ENCODE measurements around the gene GLS2. TPM values are rescaled to one million over a fixed set of nuclear protein-coding genes. Genes with fewer than 3 reads are reported as not detected.
"Not testable (repeated sequence)": the region's sequence is repeated elsewhere in the genome, so short reads cannot be mapped to it uniquely, and the experiment has no call there.

GLS2 gene
- total and polyA plus RNA-seq, 10 donors = 0.83 to 2.4 (median 1.7) TPM

- DNase-seq; H3K27ac ChIP-seq; H3K4me3 ChIP-seq; H3K4me1 ChIP-seq; H3K9me3 ChIP-seq; intact Hi-C loops (cut with DNase I; ENCODE audit: low total_unique reads); H3K36me3 ChIP-seq: not testable (repeated sequence)
- WGBS, 5 donors = 86 to 94% (median 91%) methylated on average over 19 to 31 of the region's 31 CpGs
- H3K27me3 ChIP-seq (replicated peaks in 1 of 7) = peaks cover 0 to 19% (median 4%) of the 10 kb centered on the region in 7 donors
Observed at GRCh38 chr12:56493409-56494105, 5.6 kb upstream of the GLS2 start.

- TF ChIP-seq POLR2A (IDR thresholded peaks at IDR 0.05) (no peak), CTCF (IDR thresholded peaks at IDR 0.05 in 8 of 11, conservative IDR thresholded peaks at IDR 0.05 in 3 of 11) (no peak), POLR2AphosphoS5 (IDR thresholded peaks at IDR 0.05) (no peak)
- no peaks in the 10 kb centered on the region for H3K36me3 ChIP-seq
- DNase-seq = no peak
- no peak overlapping the region for H3K4me3 ChIP-seq
- intact Hi-C loops (cut with DNase I; ENCODE audit: low total_unique reads) = no loop called here
- H3K27me3 ChIP-seq (replicated peaks in 1 of 7) = peaks cover 0 to 36% (median 4%) of the 10 kb centered on the region in 7 donors
- peaks cover 4 to 24% (median 18%) of the 10 kb centered on the region in 6 donors for H3K4me1 ChIP-seq
- no peak overlapping the region for H3K27ac ChIP-seq
- peaks cover 0 to 3% (median 0%) of the 10 kb centered on the region in 8 donors for H3K9me3 ChIP-seq
Observed at GRCh38 chr12:56490360-56490759, 2.4 kb upstream of the GLS2 start.

- 4 to 16% (median 8%) methylated on average over 28 to 44 of the region's 44 CpGs for WGBS, 5 donors
- H3K27ac ChIP-seq = peak overlapping the region in 4 of 8 donors; percentile 27 to 61 (median 43)
- peaks cover 4 to 24% (median 18%) of the 10 kb centered on the region in 6 donors for H3K4me1 ChIP-seq
- H3K4me3 ChIP-seq = peak overlapping the region; percentile 47 to 91 (median 66)
- TF ChIP-seq POLR2A (IDR thresholded peaks at IDR 0.05) (no peak), CTCF (IDR thresholded peaks at IDR 0.05 in 8 of 11, conservative IDR thresholded peaks at IDR 0.05 in 3 of 11) (no peak), POLR2AphosphoS5 (IDR thresholded peaks at IDR 0.05) (no peak)
- H3K36me3 ChIP-seq = no peaks in the 10 kb centered on the region
- no peak for DNase-seq
- H3K9me3 ChIP-seq = peaks cover 0 to 3% (median 0%) of the 10 kb centered on the region in 8 donors
- H3K27me3 ChIP-seq (replicated peaks in 1 of 7) = peaks cover 0 to 36% (median 4%) of the 10 kb centered on the region in 7 donors
- intact Hi-C loops (cut with DNase I; ENCODE audit: low total_unique reads) = no loop called here
Observed at GRCh38 chr12:56487448-56488040, 417 bp downstream of the GLS2 start.

GRCh38 chr12:56486694-56487093 lies 1.3 kb downstream of the GLS2 start:
- intact Hi-C loops (cut with DNase I; ENCODE audit: low total_unique reads) = no loop called here

More at GRCh38 chr12:56486694-56487093, 1.3 kb downstream of the GLS2 start:
- H3K27ac ChIP-seq = no peak overlapping the region
- no peak overlapping the region for H3K4me3 ChIP-seq
- no peaks in the 10 kb centered on the region for H3K36me3 ChIP-seq
- peaks cover 4 to 24% (median 18%) of the 10 kb centered on the region in 6 donors for H3K4me1 ChIP-seq
- TF ChIP-seq CTCF (IDR thresholded peaks at IDR 0.05 in 8 of 11, conservative IDR thresholded peaks at IDR 0.05 in 3 of 11) = no peak
- TF ChIP-seq POLR2A (IDR thresholded peaks at IDR 0.05) = no peak
- no peak for TF ChIP-seq POLR2AphosphoS5 (IDR thresholded peaks at IDR 0.05)
- WGBS, 5 donors = 79 to 87% (median 80%) methylated on average over 12 of the region's 12 CpGs
- DNase-seq = no peak
- peaks cover 0 to 3% (median 0%) of the 10 kb centered on the region in 8 donors for H3K9me3 ChIP-seq
- H3K27me3 ChIP-seq (replicated peaks in 1 of 7) = peaks cover 0 to 36% (median 4%) of the 10 kb centered on the region in 7 donors
